Measurements from ENCODE around the gene ACP2. TPM values are rescaled to one million over a fixed set of nuclear protein-coding genes. Genes with fewer than 3 reads are reported as not detected.
"Not testable (repeated sequence)": the region's sequence is repeated elsewhere in the genome, so short reads cannot be mapped to it uniquely, and the experiment has no call there.

ACP2 gene
- total RNA-seq, 2 donors from 2014 or later = 45.2 to 59.4 TPM

DNA sequence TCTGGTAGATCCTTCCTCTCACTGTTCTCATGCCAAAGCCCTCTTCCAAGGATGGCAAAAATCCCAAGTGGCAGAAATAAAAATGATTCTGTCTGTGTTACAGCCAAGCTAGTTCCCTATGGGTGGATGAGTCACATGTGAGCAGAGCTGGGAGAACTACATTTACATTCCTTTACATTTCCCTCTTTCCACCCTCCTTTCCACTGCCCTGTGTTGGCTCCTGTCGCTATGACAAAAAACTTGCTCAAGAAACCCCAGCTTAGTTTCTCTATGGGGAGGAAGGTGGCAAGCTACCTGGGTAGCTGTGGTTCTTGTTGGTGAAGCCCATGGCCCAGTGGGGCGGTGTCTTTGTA lies 44.0 kb downstream of the ACP2 start:
- H3K27me3 ChIP-seq = no peaks in the 10 kb centered on the region
- no peak overlapping the region for H3K27ac ChIP-seq
- TF ChIP-seq CTCF (IDR thresholded peaks at IDR 0.05) = no peak
- no peaks in the 10 kb centered on the region for H3K9me3 ChIP-seq
- no peak for DNase-seq (ENCODE audit: low spot score)
- no peak overlapping the region for H3K4me3 ChIP-seq
- H3K36me3 ChIP-seq = no peaks in the 10 kb centered on the region
- H3K4me1 ChIP-seq = no peaks in the 10 kb centered on the region

DNA sequence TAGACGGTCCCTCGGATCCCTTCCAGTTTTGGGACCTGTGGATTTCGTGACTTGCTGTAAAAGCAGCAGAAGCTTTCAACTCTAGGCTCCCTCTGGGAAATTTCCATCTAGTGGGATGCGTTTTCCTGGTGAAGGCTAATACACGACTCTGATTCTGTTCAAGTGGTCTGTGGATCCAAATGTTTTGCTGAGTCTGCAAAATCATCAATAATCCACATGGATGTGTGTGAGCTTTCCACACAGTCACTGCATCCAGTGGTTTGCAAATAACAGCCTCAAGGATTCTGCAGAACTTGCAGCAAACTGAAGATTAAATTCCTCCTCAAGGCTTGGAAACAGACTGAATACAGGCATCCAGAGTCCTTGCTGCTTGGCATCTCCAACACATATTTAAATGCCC lies 46.0 kb downstream of the ACP2 start:
- Histone ChIP-seq H3K4me1 (no peaks in the 10 kb centered on the region), H3K36me3 (no peaks in the 10 kb centered on the region), H3K4me3 (no peak overlapping the region), H3K27me3 (no peaks in the 10 kb centered on the region), H3K27ac (no peak overlapping the region), H3K9me3 (no peaks in the 10 kb centered on the region)
- TF ChIP-seq CTCF (IDR thresholded peaks at IDR 0.05) = no peak
- DNase-seq (ENCODE audit: low spot score) = no peak

DNA sequence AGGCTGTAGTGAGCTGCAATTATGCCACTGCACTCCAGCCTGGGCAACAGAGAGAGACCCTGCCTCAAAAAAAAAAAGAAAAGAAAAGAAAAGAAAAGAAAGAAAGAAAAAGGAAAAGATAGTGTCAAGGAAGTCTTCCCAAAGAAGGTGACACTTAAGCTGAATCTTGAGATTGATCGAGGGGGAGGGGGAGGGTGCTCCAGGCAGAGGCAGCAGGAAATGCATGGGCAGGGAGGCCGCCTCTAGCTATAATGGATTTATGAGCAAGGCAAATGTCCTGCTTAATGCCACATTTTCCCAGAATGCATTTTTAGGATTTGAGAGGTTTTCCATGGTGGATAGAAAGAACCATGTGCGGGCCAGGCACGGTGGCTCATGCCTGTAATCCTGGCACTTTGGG lies 47.6 kb downstream of the ACP2 start:
- Histone ChIP-seq H3K27ac (no peak overlapping the region), H3K4me1 (no peaks in the 10 kb centered on the region), H3K9me3 (no peaks in the 10 kb centered on the region), H3K36me3 (no peaks in the 10 kb centered on the region), H3K4me3 (no peak overlapping the region), H3K27me3 (no peaks in the 10 kb centered on the region)
- TF ChIP-seq CTCF (IDR thresholded peaks at IDR 0.05) = no peak
- DNase-seq (ENCODE audit: low spot score) = no peak

DNA sequence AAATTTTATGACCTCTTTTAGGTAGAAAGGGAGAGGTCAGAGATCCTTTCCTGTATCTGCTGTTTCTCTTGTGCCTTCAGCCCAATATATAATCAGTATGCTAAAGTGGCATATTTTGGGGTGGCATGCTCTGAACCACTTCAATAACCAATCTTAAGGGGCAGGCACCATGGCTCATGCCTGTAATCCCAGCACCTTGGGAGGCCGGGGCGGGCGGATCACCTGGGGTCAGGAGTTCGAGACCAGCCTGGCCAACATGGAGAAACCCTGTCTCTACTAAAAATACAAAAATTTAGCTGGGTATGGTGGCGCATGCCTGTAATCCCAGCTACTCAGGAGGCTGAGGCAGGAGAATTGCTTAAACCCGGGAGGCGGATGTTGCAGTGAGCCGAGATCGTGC lies 50.5 kb downstream of the ACP2 start:
- not testable (repeated sequence) for H3K27me3 ChIP-seq; H3K9me3 ChIP-seq; H3K4me1 ChIP-seq; DNase-seq (ENCODE audit: low spot score); H3K27ac ChIP-seq; H3K36me3 ChIP-seq; H3K4me3 ChIP-seq

- DNase-seq (ENCODE audit: low spot score) = no peak
- Histone ChIP-seq H3K36me3 (no peaks in the 10 kb centered on the region), H3K4me3 (no peak overlapping the region), H3K9me3 (no peaks in the 10 kb centered on the region), H3K27ac (no peak overlapping the region), H3K27me3 (no peaks in the 10 kb centered on the region), H3K4me1 (peaks cover 0 to 19% of the 10 kb centered on the region in 2 donors)
- TF ChIP-seq CTCF (IDR thresholded peaks at IDR 0.05) = no peak
These were observed 56.5 kb downstream of the ACP2 start for GRCh38 chr11:47192111-47192510.

DNA sequence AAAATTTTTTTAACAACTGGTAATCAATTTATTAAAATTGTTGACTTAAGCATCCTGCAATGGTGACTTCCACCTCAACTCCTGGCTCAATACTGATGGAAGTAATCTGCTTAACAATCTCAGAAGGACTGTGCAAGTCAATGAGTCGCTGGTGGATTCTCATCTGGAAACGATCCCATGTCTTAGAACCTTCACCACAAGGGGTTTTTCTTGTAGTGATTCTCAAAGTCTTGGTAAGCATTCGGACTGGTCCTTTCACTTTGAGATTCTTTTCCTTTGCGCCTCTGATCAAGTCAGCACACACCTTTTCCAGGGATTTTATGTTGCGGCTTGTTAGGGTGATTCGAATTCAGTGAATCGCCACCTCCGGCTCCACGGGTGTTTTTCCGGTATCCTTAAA lies 57.5 kb downstream of the ACP2 start:
- H3K4me1 ChIP-seq = peaks cover 0 to 27% of the 10 kb centered on the region in 2 donors
- H3K9me3 ChIP-seq; H3K27ac ChIP-seq; H3K36me3 ChIP-seq; H3K4me3 ChIP-seq; H3K27me3 ChIP-seq; DNase-seq (ENCODE audit: low spot score): not testable (repeated sequence)

Other genes with a start within 250 kb of the ACP2 start
- 10 to 100 TPM; 75.1 to 78.0 TPM for gene ARFGAP2, start 71.9 kb downstream of the ACP2 start, total RNA-seq
- 100 to 1,000 TPM; 107 to 186 TPM for gene PACSIN3, start 62.4 kb downstream of the ACP2 start, total RNA-seq
- 10 to 100 TPM in 1 of 2 donors, 1 to 10 TPM in 1; 8.8 to 12.0 TPM for gene DDB2, start 33.8 kb downstream of the ACP2 start, total RNA-seq
- 10 to 100 TPM; 15.9 to 23.2 TPM for gene NR1H3, start 9.2 kb upstream of the ACP2 start, total RNA-seq
- gene MADD, start 21.3 kb upstream of the ACP2 start, total RNA-seq = 10 to 100 TPM; 28.2 to 49.8 TPM
- 1,000 to 10,000 TPM in 1 of 2 donors, 100 to 1,000 TPM in 1; 797 to 1,210 TPM for gene MYBPC3, start 103.9 kb upstream of the ACP2 start, total RNA-seq
- 10 to 100 TPM in 1 of 2 donors, 1 to 10 TPM in 1; 7.5 to 23.1 TPM for gene SPI1, start 129.7 kb upstream of the ACP2 start, total RNA-seq
- gene SLC39A13, start 159.8 kb upstream of the ACP2 start, total RNA-seq = 10 to 100 TPM; 78.4 to 79.8 TPM
- gene PSMC3, start 177.6 kb upstream of the ACP2 start, total RNA-seq = 100 to 1,000 TPM; 130 to 177 TPM
- gene RAPSN, start 200.3 kb upstream of the ACP2 start, total RNA-seq = not detected

All from right atrium auricular region (tissue), 2 donors.